Gastroesophageal sphincter (tissue), 4 donors: ENCODE measurements around the gene XPNPEP1. TPM values are rescaled to one million over a fixed set of nuclear protein-coding genes. Genes with fewer than 3 reads are reported as not detected.

Experiments used
- ATAC-seq: fragments of 150-250 bp; one replicate; pipeline ENCODE4 v1.9.1; 2016; ENCODE audit warnings: mild to moderate bottlenecking, moderate library complexity
- H3K27ac ChIP-seq, 4 donors: fragments of 200-600 bp; sonication (generic) in 3 of 4; 1 replicate in 3 of 4; 2 replicates in 1 of 4; pipeline ENCODE4 v1.5.1; 2016 to 2019
- H3K27me3 ChIP-seq: fragments of 200-600 bp; sonication (generic); one replicate; pipeline ENCODE4 v1.5.1; 2019
- H3K36me3 ChIP-seq, 2 donors: fragments of 200-600 bp; sonication (generic); one replicate each; pipeline ENCODE4 v1.5.1; 2019; ENCODE audit warnings: control low read depth in 1 of 2
- H3K4me1 ChIP-seq, 3 donors: fragments of 200-600 bp; sonication (generic); 1 replicate in 2 of 3; 2 replicates in 1 of 3; pipeline ENCODE4 v1.5.1; 2016 to 2019; ENCODE audit warnings: control low read depth in 2 of 3
- H3K4me3 ChIP-seq, 2 donors: fragments of 200-600 bp; sonication (generic); one replicate each; pipeline ENCODE4 v1.5.1; 2019; ENCODE audit warnings: mild to moderate bottlenecking in 1 of 2, moderate library complexity in 1 of 2
- H3K9me3 ChIP-seq, 3 donors: fragments of 200-600 bp; sonication (generic); one replicate each; pipeline ENCODE4 v1.5.1; 2017 to 2019; ENCODE audit warnings: control low read depth in 2 of 3
- EP300 ChIP-seq: sonication (generic); formaldehyde crosslinking; IDR thresholded peaks from one replicate; pipeline ENCODE4 v1.6.1; 2017; ENCODE audit warnings: antibody characterized with exemption, mild to moderate bottlenecking
- POLR2A ChIP-seq, 2 donors: fragments of 450-650 bp; IDR thresholded peaks; one replicate each; pipeline ENCODE4 v1.6.1; 2017; ENCODE audit warnings: antibody characterized with exemption in 2 of 2, mild to moderate bottlenecking in 2 of 2, moderate library complexity in 1 of 2
- POLR2AphosphoS5 ChIP-seq: sonication (generic); formaldehyde crosslinking; IDR thresholded peaks from one replicate; pipeline ENCODE4 v1.6.1; 2017; ENCODE audit warnings: antibody characterized with exemption
- WGBS, 2 donors: methylation state at CpG; one replicate each; pipeline ENCODE4 v1.1.5; 2018; ENCODE audit warnings: low coverage in 1 of 2; 5-methylcytosine and 5-hydroxymethylcytosine counted together
- total RNA-seq, 4 donors: library from RNA; depleted of rRNA; stranded (reverse); fragments of >200 nt; gene quantifications; one replicate each; pipeline ENCODE4 v1.1.0, GENCODE V29; 2016
- TF ChIP-seq, protein P1 (sequence below), 4 experiments: fragments of 200-600 bp in 2 of 4; fragments of 450-650 bp in 2 of 4; sonication (generic) in 1 of 4; IDR thresholded peaks; one replicate each; pipeline ENCODE4 v1.5.1; 2017 to 2019; ENCODE audit warnings: antibody characterized with exemption in 4 of 4, mild to moderate bottlenecking in 2 of 4, moderate library complexity in 2 of 4

The XPNPEP1 gene
- total RNA-seq, 4 donors from 2014 or later: 35.5 to 58.0 (median 52.1) TPM

DNA sequence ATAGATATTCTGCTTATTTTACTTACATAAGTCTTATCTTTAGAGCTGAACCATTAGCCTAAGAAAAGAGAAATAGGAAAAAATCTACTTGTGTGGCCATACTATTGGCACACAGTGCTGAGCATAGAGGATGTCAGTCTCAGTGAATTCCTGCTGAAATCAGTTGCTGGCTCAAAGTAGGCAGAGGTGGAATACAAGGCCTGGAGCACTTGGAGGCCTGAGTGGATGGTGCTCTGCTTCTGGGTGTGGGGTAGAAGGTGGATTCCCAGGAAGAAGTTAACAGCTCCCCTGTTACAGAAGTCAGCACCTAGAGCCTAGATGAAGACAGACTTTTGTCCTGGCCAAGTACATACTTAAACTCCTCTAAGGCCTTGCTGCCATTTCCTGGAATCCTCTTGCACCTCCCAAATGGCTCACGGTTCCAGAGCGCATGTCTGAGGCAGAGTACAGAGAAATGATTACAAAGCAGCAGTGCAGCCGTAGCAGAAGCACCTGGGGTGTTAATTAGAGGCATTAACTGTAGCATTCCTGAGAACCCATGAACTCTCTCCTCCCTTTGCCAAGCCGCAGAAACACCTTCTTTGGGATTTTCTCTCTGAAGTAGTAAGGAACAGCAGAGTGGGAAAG lies 18.0 kb upstream of the XPNPEP1 start:
- no peak overlapping the region for H3K27ac ChIP-seq
- H3K4me1 ChIP-seq: no peaks in the 10 kb centered on the region
- no peak for ATAC-seq
- H3K4me3 ChIP-seq: no peak overlapping the region
- WGBS, 2 donors: 65% methylated on average over 4 of the region's 4 CpGs; no CpG with 5 or more reads in 1 of the 2 donors
- H3K36me3 ChIP-seq: no peaks in the 10 kb centered on the region
- no peaks in the 10 kb centered on the region for H3K27me3 ChIP-seq
- no peaks in the 10 kb centered on the region for H3K9me3 ChIP-seq
- TF ChIP-seq, protein P1, sequence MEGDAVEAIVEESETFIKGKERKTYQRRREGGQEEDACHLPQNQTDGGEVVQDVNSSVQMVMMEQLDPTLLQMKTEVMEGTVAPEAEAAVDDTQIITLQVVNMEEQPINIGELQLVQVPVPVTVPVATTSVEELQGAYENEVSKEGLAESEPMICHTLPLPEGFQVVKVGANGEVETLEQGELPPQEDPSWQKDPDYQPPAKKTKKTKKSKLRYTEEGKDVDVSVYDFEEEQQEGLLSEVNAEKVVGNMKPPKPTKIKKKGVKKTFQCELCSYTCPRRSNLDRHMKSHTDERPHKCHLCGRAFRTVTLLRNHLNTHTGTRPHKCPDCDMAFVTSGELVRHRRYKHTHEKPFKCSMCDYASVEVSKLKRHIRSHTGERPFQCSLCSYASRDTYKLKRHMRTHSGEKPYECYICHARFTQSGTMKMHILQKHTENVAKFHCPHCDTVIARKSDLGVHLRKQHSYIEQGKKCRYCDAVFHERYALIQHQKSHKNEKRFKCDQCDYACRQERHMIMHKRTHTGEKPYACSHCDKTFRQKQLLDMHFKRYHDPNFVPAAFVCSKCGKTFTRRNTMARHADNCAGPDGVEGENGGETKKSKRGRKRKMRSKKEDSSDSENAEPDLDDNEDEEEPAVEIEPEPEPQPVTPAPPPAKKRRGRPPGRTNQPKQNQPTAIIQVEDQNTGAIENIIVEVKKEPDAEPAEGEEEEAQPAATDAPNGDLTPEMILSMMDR (IDR thresholded peaks at IDR 0.05): no peak
- TF ChIP-seq POLR2A (IDR thresholded peaks at IDR 0.05): no peak
- no peak for TF ChIP-seq EP300
- no peak for TF ChIP-seq POLR2AphosphoS5

DNA sequence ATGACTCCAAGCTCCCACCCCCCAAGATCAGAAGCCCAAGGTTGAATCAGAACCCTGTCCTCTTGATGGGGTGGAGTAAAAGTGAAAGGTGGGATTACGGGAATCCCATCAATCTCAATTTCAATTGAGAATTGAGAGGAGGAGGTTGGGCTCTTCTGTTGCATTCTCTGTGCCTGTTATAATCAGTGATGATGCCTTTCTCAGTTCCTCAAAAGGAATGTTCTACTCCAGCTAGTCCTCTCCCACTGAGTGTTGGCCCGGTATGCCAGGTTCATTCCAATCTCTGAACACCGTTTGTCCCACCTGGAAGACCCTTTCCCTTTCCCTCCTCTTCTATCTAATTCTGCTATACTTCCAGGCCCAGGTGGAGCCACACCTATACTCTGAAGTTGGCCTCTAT lies 17.2 kb upstream of the XPNPEP1 start:
- Histone ChIP-seq H3K4me1 (peaks cover 0 to under 1% (median under 1%) of the 10 kb centered on the region in 3 donors), H3K36me3 (no peaks in the 10 kb centered on the region), H3K27me3 (no peaks in the 10 kb centered on the region), H3K4me3 (no peak overlapping the region), H3K27ac (no peak overlapping the region), H3K9me3 (no peaks in the 10 kb centered on the region)
- TF ChIP-seq POLR2A (IDR thresholded peaks at IDR 0.05): no peak
- no peak for ATAC-seq
- WGBS, 2 donors: 86 to 100% methylated on average over 1 to 3 of the region's 3 CpGs

DNA sequence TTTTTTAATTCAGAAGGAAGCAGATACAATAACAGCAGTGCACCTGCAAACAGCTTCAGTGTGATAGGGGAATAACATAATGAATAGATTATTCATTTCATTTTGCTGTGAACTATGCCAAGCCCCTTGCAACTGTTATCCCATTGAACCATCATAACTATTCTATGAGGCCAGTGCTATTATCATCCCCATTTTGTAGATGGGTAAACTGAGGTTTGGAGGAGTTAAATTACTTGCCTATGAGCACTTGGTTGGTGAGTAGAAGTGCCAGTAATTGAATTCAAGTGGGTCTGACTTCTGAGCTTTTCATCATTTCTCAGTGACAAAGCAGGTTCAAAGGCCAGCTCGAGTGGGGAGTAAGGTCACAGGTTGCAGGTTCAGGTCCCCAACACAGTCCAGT lies 16.8 kb upstream of the XPNPEP1 start:
- H3K4me3 ChIP-seq: no peak overlapping the region
- no CpG with 5 or more reads among the region's 1 CpG for WGBS, 2 donors

DNA sequence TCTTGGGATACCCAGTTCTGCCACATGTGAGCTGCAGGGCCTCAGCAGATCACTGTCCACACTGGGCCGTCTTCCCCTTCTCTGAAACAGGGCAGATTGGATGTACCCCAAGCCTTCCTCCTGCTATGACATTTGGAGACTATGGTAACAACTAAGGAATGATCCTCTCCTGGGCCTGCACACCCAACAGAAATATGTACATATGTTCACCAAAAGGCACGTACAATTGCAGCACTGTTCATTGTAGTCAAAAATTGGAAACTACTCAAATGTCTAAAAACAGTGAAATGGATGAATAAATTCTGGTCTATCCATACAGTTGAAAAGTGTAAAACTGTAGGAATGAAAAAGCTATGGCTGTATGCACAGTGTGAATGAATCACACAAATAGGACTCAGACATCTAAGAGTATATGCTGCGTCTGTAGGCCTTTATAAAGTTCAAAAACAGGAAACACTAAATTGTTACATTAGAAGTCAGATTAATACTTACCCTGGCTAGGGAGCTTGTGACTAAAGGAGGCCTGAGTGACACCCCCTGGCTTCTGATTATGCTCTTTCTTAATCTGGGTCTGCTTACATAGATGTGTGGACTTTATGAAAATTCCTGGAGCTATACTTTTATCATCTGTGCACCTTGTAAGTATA lies 16.1 kb upstream of the XPNPEP1 start:
- H3K4me3 ChIP-seq: no peak overlapping the region
- peaks cover 0 to 12% (median 8%) of the 10 kb centered on the region in 3 donors for H3K4me1 ChIP-seq
- no peak for ATAC-seq
- H3K9me3 ChIP-seq: no peaks in the 10 kb centered on the region
- TF ChIP-seq POLR2A (IDR thresholded peaks at IDR 0.05): no peak
- TF ChIP-seq, protein P1 (IDR thresholded peaks at IDR 0.05): no peak
- TF ChIP-seq POLR2AphosphoS5: no peak
- TF ChIP-seq EP300: no peak
- no peaks in the 10 kb centered on the region for H3K36me3 ChIP-seq
- WGBS, 2 donors: 62 to 83% methylated on average over 2 of the region's 3 CpGs
- H3K27ac ChIP-seq: no peak overlapping the region
- no peaks in the 10 kb centered on the region for H3K27me3 ChIP-seq

More for the DNA sequence above, 16.8 kb upstream of the XPNPEP1 start:
- no peak for ATAC-seq
- no peaks in the 10 kb centered on the region for H3K9me3 ChIP-seq
- TF ChIP-seq EP300 (no peak), POLR2AphosphoS5 (no peak), POLR2A (IDR thresholded peaks at IDR 0.05) (no peak)
- TF ChIP-seq, protein P1 (IDR thresholded peaks at IDR 0.05): no peak
- H3K4me1 ChIP-seq: peaks cover 0 to 5% (median 4%) of the 10 kb centered on the region in 3 donors
- no peaks in the 10 kb centered on the region for H3K27me3 ChIP-seq
- H3K36me3 ChIP-seq: no peaks in the 10 kb centered on the region
- H3K27ac ChIP-seq: no peak overlapping the region

DNA sequence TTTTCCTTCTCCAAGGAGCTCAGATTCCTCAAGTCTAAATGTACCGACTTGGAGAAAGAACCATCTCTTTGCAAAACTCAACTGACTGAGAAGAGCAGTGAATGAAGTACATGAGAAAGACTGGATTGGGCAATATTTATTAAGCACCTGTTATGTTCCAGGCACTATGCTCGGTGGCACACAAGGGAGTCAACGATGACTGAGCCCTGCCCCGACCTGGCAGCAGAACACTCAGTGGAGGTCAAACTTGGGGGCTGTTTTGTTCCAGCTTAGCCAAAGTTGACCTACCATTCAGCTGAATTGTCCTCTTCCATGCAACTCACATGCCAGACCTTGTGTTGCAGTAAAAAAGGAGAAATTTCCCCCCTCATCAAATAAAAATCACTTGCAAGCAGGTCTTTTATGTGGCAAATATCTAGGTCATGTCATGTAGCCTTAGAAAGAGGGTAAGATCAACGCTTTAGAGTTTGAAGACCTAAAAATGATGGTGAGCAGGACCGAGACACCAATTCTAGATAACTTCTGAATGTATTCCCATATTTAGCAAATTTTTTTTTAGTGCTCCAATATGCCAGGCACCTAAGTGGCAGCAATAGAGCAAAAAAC lies 14.3 kb upstream of the XPNPEP1 start:
- no peaks in the 10 kb centered on the region for H3K36me3 ChIP-seq
- peaks cover 0 to 20% (median 8%) of the 10 kb centered on the region in 3 donors for H3K4me1 ChIP-seq
- no peaks in the 10 kb centered on the region for H3K9me3 ChIP-seq
- no peaks in the 10 kb centered on the region for H3K27me3 ChIP-seq
- ATAC-seq: no peak
- no peak overlapping the region for H3K27ac ChIP-seq
- H3K4me3 ChIP-seq: no peak overlapping the region
- WGBS, 2 donors: 86 to 96% methylated on average over 4 to 5 of the region's 6 CpGs
- TF ChIP-seq POLR2A (IDR thresholded peaks at IDR 0.05) (no peak), POLR2AphosphoS5 (no peak), EP300 (no peak)
- TF ChIP-seq, protein P1 (IDR thresholded peaks at IDR 0.05): no peak
